ENCODE results near the gene ANAPC7.

The ANAPC7 gene

DNA sequence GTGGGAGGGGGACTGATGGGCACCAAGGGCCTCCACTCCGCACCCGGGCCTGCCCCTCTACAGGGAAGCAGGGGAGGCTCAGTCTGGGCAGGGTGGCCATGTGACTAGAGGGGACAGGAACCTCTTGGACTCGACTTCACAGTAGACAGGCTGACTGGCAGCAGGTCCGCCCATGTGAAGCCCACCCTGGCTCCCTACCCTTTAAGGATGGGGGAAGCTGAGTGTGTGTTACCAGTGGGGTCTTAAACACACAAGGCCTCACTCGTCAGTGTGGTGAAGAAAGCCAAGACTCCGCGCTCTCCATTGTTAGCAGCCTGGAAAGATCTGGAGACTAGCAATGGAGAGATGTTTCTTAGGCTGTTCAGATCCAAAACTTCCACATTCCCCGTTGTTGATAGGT is 52.4 kb downstream of the ANAPC7 start:
- DNase-seq (ENCODE audit: low spot score), result no peak
- TF ChIP-seq, protein P1, sequence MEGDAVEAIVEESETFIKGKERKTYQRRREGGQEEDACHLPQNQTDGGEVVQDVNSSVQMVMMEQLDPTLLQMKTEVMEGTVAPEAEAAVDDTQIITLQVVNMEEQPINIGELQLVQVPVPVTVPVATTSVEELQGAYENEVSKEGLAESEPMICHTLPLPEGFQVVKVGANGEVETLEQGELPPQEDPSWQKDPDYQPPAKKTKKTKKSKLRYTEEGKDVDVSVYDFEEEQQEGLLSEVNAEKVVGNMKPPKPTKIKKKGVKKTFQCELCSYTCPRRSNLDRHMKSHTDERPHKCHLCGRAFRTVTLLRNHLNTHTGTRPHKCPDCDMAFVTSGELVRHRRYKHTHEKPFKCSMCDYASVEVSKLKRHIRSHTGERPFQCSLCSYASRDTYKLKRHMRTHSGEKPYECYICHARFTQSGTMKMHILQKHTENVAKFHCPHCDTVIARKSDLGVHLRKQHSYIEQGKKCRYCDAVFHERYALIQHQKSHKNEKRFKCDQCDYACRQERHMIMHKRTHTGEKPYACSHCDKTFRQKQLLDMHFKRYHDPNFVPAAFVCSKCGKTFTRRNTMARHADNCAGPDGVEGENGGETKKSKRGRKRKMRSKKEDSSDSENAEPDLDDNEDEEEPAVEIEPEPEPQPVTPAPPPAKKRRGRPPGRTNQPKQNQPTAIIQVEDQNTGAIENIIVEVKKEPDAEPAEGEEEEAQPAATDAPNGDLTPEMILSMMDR (IDR thresholded peaks at IDR 0.05), result no peak
- H3K27ac ChIP-seq, result no peak overlapping the region
- no peak overlapping the region for H3K4me3 ChIP-seq

DNA sequence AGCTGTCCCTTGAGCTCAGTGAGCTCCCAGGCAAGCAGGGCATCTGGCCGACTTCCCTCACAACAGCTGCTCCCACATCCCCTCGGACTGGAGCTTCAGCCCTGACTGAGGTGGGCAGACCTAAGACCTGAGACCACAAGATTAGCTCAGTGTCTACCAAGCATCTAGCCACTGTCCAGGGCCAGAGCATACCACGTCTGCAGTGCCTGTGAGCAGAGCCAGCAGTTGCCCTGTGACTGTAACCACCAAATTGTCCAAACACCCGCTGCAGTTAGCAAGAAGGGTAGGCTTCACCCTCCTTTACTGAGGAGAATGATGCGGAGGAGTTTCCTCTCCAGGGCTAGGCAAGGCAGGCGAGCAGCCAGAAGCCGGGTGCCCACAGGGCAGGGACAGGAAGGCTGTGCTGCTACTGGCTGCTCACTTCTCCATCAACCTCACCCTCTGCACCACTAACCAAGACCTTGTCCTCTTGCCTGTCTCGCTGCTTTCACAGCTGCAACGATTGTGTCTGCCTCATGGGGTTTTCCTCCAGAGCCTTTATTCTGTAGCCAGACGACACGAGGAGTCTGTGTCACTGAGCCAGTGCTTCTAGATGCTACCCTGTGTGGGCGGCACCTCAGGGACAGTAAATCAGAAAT is 53.9 kb downstream of the ANAPC7 start:
- TF ChIP-seq, protein P1 (IDR thresholded peaks at IDR 0.05), result no peak
- H3K27ac ChIP-seq, result no peak overlapping the region
- DNase-seq (ENCODE audit: low spot score), result peak; percentile 65
- H3K4me3 ChIP-seq, result no peak overlapping the region

DNA sequence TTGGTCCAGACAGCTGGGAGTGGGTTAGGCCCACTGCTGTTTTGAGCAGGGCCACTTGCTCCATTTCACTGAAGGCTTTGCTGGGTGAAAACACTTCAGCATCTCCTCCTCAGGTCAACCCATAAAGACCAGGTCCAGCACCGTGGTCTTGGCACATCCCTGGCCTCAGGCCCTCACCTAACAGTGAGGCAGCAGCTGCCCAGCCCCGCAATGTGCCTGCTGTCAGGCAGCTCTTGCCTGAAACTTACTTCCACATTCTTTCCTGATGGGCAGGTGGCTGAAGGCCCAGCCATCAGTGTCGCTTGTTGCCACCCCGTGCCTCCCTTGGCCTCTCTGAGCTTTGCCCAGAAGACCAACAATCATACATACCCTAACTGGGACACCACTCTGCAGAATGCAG is 54.4 kb downstream of the ANAPC7 start:
- Histone ChIP-seq H3K4me3 (no peak overlapping the region), H3K27ac (no peak overlapping the region)
- DNase-seq (ENCODE audit: low spot score), result peak; percentile 68
- TF ChIP-seq, protein P1 (IDR thresholded peaks at IDR 0.05), result no peak

DNA sequence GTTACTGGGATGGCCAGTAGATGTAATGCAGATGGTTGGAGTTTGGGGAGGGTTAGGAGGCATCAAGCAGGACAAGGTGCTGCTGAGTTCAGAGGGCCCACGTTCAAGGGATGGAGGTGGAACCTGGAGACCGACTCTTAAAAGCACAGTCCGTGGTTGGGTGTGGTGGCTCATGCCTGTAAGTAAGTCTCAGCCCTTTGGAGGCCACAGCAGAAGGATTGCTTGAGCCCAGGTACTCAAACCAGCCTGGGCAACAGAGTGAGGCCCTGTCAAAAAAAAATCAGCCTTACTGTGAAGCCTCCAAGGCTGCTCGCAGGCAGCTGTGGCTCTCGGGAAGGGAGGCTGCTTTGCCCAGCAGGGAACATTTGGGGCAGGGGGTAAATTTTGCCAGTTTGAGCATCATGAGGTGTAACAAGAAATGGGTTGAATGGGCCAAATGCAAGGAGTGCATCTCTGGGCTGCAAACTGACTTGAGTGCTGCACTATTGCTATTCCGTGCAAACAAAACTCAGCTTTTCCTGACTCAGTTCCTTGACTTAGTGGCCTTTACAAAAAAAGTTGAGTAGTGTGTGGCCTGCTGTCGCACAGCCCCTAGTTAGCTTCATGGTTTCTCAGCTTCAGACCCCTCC is 55.0 kb downstream of the ANAPC7 start:
- peak; percentile 53 for DNase-seq (ENCODE audit: low spot score)
- Histone ChIP-seq H3K27ac (no peak overlapping the region), H3K4me3 (no peak overlapping the region)
- TF ChIP-seq, protein P1 (IDR thresholded peaks at IDR 0.05), result no peak

DNA sequence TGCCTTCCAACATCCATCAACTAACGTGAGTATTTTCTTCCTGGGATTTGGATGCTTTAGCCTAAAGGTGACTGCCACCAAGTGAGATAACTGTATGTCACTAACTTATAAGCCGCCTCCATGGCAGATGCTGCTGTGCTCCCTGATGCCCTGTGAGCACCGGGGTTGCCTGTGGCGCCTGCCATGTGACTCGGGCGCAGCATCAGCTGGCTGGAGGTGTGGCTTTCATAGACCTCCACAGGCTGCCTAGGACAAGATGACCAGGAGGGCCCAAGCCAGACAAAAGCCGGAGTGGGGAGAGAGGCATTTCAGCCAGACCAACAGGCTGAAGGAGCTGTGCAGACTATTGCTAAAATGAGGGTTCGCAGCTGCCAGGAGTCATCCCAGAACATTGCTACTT is 55.7 kb downstream of the ANAPC7 start:
- TF ChIP-seq, protein P1 (IDR thresholded peaks at IDR 0.05), result no peak
- Histone ChIP-seq H3K4me3 (no peak overlapping the region), H3K27ac (no peak overlapping the region)
- DNase-seq (ENCODE audit: low spot score), result no peak

DNA sequence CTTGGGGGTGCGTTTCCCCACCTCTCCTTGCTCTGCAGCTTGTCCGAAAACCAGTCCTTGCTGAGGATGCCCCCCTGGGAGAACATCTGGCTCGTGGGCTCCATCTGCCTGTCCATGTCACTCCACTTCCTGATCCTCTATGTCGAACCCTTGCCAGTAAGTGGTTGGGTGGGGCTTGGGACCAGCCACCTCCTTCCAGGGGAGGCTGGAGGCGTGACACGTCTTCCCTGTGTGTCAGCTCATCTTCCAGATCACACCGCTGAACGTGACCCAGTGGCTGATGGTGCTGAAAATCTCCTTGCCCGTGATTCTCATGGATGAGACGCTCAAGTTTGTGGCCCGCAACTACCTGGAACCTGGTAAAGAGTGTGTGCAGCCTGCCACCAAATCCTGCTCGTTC is 57.5 kb downstream of the ANAPC7 start:
- TF ChIP-seq, protein P1 (IDR thresholded peaks at IDR 0.05), result no peak
- DNase-seq (ENCODE audit: low spot score), result no peak
- Histone ChIP-seq H3K27ac (peak overlapping the region in 1 of 2 donors; percentile 17), H3K4me3 (no peak overlapping the region)

DNA sequence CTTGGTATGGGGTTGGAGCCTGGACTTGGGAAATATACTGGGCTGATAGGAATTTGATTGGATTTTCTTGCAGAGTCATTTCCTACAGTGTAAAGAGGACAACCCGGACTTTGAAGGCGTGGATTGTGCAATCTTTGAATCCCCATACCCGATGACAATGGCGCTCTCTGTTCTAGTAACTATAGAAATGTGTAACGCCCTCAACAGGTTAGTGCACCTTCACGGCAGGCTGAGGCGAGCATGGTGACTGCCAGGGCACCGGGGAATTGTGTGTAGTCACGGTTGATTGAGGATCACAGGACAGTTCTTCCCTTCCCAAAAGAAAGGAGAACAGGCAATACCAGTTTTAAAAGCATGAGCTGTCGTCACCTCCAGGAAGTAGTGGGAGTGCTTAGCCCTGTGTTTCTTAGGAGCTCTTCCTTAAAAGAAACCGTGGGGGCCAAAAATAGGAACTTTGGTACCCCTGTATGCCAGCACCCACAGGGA is 58.3 kb downstream of the ANAPC7 start:
- Histone ChIP-seq H3K4me3 (no peak overlapping the region), H3K27ac (peak overlapping the region in 1 of 2 donors; percentile 52)
- TF ChIP-seq, protein P1 (IDR thresholded peaks at IDR 0.05), result no peak
- DNase-seq (ENCODE audit: low spot score), result no peak
